Measurements from ENCODE around the gene TFF1.

The TFF1 gene

GRCh38 chr21:42315296-42315891, 50.9 kb downstream of the TFF1 start, which contains the start of gene TFF3:
Gene TFF3, minus strand, starts transcription at chr21:42315409. Its CDS starts 35 bp downstream, at chr21:42315374.
- peak; percentile 96 to 98 for DNase-seq

GRCh38 chr21:42314616-42315295, 51.6 kb downstream of the TFF1 start:
- DNase-seq: no peak

GRCh38 chr21:42313501-42313969, 52.8 kb downstream of the TFF1 start:
- DNase-seq: peak; percentile 91 to 97

- peak in 1 of 2 experiments; percentile 55 for DNase-seq
Measured at GRCh38 chr21:42312626-42313104, 53.7 kb downstream of the TFF1 start.
